ENCODE measurements around the gene PIP5K1B. TPM values are rescaled to one million over a fixed set of nuclear protein-coding genes. Genes with fewer than 3 reads are reported as not detected.

Gene PIP5K1B
- total RNA-seq, 1 experiment from 2014 or later, result 2.5 TPM

DNA sequence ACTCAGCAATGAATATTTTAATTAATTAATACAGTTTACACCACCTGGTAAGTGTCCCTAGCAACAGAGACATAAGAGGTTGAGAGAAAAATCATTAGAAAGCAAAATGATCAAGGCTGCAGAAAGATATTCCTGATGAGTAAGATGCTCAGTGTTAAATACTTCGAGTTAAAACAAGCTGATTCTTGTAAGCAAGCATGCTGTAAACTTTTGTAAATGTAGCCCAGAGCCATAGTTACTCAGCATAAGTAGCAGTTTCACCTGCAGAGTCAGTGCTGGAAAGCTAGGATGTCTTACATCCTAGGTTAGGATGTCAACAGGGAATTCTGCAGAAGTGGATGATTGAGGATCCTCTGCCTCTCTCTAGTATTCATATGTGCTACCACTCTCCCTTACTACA, 304.7 kb downstream of the PIP5K1B start:
- WGBS (ENCODE audit: extremely low coverage, insufficient read length, low lambda C conversion rate), result no CpG with 5 or more reads among the region's 1 CpG
- no peak overlapping the region for H3K18ac ChIP-seq (ENCODE audit: insufficient read length, low read depth, low read length)

More for the DNA sequence above, 304.7 kb downstream of the PIP5K1B start:
- no peak overlapping the region for H3K27ac ChIP-seq (ENCODE audit: insufficient read length, low read depth, low read length)
- Mint-ChIP-seq H3K9me3 (peaks cover 3 to 13% of the 10 kb centered on the region in 2 experiments), H3K4me1 (peaks cover 0 to 13% of the 10 kb centered on the region in 2 experiments; a peak in 3 of 4 replicates), H3K27ac (no peak overlapping the region), H3K36me3 (ENCODE audit: insufficient read depth in 1 of 3, low read depth in 3 of 3) (peaks cover 0 to 18% (median 3%) of the 10 kb centered on the region in 3 experiments; a peak in 3 of 7 replicates), H3K4me3 (no peak overlapping the region), H3K27me3 (ENCODE audit: low read depth) (no peaks in the 10 kb centered on the region; the same call in 1 of the 2 replicates)
- no peak overlapping the region for H4K5ac ChIP-seq (ENCODE audit: insufficient read length, low read depth, low read length)
- no peak overlapping the region for H3K4me2 ChIP-seq (ENCODE audit: insufficient read depth, insufficient read length, low read length)
- H2AFZ ChIP-seq (ENCODE audit: low read length), result no peak overlapping the region
- no peaks in the 10 kb centered on the region for H4K20me1 ChIP-seq (ENCODE audit: control insufficient read depth, insufficient read depth, insufficient read length)
- no peak overlapping the region for H2BK12ac ChIP-seq (ENCODE audit: insufficient read length, low read depth, low read length)
- no peaks in the 10 kb centered on the region for H3K27me3 ChIP-seq (ENCODE audit: insufficient read depth, low read length)
- TF ChIP-seq, protein P1, sequence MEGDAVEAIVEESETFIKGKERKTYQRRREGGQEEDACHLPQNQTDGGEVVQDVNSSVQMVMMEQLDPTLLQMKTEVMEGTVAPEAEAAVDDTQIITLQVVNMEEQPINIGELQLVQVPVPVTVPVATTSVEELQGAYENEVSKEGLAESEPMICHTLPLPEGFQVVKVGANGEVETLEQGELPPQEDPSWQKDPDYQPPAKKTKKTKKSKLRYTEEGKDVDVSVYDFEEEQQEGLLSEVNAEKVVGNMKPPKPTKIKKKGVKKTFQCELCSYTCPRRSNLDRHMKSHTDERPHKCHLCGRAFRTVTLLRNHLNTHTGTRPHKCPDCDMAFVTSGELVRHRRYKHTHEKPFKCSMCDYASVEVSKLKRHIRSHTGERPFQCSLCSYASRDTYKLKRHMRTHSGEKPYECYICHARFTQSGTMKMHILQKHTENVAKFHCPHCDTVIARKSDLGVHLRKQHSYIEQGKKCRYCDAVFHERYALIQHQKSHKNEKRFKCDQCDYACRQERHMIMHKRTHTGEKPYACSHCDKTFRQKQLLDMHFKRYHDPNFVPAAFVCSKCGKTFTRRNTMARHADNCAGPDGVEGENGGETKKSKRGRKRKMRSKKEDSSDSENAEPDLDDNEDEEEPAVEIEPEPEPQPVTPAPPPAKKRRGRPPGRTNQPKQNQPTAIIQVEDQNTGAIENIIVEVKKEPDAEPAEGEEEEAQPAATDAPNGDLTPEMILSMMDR (conservative IDR thresholded peaks at IDR 0.05), result no peak
- H3K14ac ChIP-seq (ENCODE audit: insufficient read depth, low read length), result no peak overlapping the region
- H4K8ac ChIP-seq (replicated peaks; ENCODE audit: insufficient read length, low read depth, low read length), result no peak overlapping the region
- no peak overlapping the region for H2BK15ac ChIP-seq (ENCODE audit: low read depth, low read length)
- H3T11ph ChIP-seq (ENCODE audit: low read length), result no peak overlapping the region
- no peak overlapping the region for H2AK5ac ChIP-seq (ENCODE audit: insufficient read length, low read length)
- DNase-seq, result no peak
- H2BK20ac ChIP-seq (ENCODE audit: low read depth, low read length, poor library complexity, severe bottlenecking), result no peak overlapping the region
- no peaks in the 10 kb centered on the region for H3K79me1 ChIP-seq (ENCODE audit: insufficient read depth, low read depth, low read length, poor library complexity, severe bottlenecking)
- no peaks in the 10 kb centered on the region for H3K9me3 ChIP-seq (ENCODE audit: control insufficient read depth, low read depth, low read length)
- no peaks in the 10 kb centered on the region for H3K79me2 ChIP-seq (ENCODE audit: insufficient read depth, low read length)
- H2BK5ac ChIP-seq (ENCODE audit: insufficient read length, low read length), result no peak overlapping the region
- no peak overlapping the region for H4K91ac ChIP-seq (ENCODE audit: insufficient read length, low read depth, low read length)
- H3K4ac ChIP-seq (ENCODE audit: low read depth, low read length), result no peak overlapping the region
- H3K9ac ChIP-seq (ENCODE audit: extremely low read depth, insufficient read length, low read length), result no peak overlapping the region
- H3K56ac ChIP-seq (ENCODE audit: insufficient read length, low read depth, low read length), result no peak overlapping the region
- H3K23ac ChIP-seq (ENCODE audit: insufficient read length, low read depth, low read length), result no peak overlapping the region
- H3K4me1 ChIP-seq (ENCODE audit: insufficient read depth, low read length), result no peaks in the 10 kb centered on the region; the same call in 1 of the 2 replicates
- no peak overlapping the region for H2BK120ac ChIP-seq (ENCODE audit: low read depth, low read length, poor library complexity, severe bottlenecking)
- no peaks in the 10 kb centered on the region for H3K23me2 ChIP-seq (ENCODE audit: insufficient read length, low read depth, low read length, poor library complexity, severe bottlenecking)
